Measurements from ENCODE around the gene ONECUT3.

GRCh38 chr19:1729568-1729925 is 23.8 kb upstream of the ONECUT3 start:
- TF ChIP-seq, protein P1, sequence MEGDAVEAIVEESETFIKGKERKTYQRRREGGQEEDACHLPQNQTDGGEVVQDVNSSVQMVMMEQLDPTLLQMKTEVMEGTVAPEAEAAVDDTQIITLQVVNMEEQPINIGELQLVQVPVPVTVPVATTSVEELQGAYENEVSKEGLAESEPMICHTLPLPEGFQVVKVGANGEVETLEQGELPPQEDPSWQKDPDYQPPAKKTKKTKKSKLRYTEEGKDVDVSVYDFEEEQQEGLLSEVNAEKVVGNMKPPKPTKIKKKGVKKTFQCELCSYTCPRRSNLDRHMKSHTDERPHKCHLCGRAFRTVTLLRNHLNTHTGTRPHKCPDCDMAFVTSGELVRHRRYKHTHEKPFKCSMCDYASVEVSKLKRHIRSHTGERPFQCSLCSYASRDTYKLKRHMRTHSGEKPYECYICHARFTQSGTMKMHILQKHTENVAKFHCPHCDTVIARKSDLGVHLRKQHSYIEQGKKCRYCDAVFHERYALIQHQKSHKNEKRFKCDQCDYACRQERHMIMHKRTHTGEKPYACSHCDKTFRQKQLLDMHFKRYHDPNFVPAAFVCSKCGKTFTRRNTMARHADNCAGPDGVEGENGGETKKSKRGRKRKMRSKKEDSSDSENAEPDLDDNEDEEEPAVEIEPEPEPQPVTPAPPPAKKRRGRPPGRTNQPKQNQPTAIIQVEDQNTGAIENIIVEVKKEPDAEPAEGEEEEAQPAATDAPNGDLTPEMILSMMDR (IDR thresholded peaks at IDR 0.05), result no peak
- no peak for TF ChIP-seq POLR2A (IDR thresholded peaks at IDR 0.05)

Measured in adrenal gland (tissue), 5 donors.